CD4-positive, alpha-beta T cell treated with Interleukin-2 at 100 ng/mL for 4 hours (primary cell): Measurements from ENCODE around the gene GALNT12.

Source experiments
- DNase-seq: peaks from one replicate; pipeline ENCODE4 v3.0.0-alpha.2; 2020; ENCODE audit warnings: low spot score

Gene GALNT12

GRCh38 chr9:98781588-98782383 is 25.7 kb upstream of the GALNT12 start:
- DNase-seq: no peak

GRCh38 chr9:98783518-98784226 is 23.8 kb upstream of the GALNT12 start:
- no peak for DNase-seq

GRCh38 chr9:98784831-98785806 is 22.4 kb upstream of the GALNT12 start:
- no peak for DNase-seq

DNA sequence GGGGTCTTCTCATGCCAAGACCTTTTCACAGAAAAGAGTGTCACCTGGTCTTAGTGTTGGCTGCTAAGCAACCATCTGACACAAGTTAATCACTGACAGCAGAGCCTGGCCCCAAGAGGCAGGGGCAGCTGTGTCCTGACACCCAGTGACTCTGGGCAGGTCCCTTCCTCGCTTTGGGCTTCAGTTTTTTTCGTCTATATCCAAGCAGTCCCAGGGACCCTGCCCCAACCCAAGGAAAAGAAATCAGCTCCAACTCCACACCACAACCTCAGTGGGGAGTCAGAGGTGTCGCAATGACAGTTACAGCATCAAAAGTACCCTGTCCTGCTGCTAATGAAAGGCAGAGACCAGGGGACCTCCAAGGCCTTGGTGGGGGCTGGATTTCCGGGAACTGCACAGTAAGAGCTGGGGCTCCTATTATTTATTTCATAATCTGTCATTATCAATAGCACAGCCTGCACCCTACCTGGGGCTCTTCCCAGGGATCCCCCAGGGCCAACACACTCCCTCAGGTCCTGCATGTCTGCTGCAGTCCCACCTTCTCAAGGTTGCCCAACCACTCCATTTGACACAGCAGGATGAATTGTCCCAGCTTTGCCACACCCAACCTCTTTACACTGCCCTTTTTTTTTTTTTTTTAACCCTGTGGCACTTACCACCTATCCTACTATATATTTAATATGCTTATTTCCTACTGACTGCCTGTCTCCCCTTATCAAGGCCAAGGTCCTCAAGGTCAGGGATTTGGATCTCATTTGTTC is 20.5 kb upstream of the GALNT12 start:
- no peak for DNase-seq

DNA sequence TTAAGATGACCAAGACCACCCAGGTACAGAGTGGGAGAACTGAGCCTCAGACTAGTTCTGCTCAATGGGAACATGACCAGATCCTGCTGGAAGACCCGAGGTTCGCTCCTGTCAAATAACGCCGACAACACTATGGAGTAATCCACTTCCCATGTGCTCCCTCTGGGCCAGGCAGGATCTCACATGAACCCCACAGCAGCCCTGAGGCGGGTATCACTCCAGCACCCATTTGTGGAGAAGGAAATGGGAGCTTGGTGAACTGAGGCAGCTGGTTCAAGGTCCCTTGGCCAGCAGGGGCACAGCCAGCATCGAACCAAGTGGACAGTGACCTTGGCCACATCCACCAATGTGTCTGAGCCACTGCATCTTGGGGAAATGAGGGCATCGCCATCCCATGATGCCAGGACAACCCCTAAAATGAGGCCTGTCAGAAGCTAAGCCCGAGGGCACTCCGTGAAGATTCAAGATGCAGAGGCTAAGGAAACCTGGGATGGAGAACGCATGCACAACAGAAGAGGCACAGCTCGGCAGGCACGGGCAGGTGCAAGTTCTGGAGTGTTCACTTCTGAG is 19.6 kb upstream of the GALNT12 start:
- no peak for DNase-seq

DNA sequence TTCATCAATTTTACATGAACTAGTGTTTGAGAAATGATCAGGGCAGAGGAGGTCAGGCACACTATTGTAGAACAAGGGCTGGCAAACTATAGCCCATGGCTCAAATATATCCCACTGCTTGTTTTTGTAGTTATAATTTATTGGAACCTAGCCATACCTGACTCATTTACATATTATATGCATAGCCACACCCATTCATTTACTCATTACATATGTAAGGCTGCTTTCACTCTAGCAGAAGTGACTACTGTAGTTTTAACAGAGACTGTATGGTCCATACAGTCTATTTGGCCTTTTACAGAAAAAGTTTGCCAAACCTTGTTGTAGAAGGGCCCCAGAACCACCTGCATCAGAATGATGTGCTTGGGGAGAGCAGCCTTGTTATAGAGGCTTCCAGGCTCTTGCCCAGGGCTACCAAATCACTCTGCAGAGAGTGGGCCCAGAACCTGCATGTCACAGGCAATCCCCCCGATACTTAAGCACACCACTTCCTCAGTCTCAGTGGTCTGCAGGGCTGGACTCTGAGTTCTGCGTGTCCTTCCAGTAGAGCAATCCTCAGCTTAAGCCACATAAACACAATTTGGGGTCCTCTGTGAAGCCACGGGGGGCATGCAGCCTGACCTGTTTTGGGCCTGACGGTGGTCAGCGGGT is 17.9 kb upstream of the GALNT12 start:
- no peak for DNase-seq

DNA sequence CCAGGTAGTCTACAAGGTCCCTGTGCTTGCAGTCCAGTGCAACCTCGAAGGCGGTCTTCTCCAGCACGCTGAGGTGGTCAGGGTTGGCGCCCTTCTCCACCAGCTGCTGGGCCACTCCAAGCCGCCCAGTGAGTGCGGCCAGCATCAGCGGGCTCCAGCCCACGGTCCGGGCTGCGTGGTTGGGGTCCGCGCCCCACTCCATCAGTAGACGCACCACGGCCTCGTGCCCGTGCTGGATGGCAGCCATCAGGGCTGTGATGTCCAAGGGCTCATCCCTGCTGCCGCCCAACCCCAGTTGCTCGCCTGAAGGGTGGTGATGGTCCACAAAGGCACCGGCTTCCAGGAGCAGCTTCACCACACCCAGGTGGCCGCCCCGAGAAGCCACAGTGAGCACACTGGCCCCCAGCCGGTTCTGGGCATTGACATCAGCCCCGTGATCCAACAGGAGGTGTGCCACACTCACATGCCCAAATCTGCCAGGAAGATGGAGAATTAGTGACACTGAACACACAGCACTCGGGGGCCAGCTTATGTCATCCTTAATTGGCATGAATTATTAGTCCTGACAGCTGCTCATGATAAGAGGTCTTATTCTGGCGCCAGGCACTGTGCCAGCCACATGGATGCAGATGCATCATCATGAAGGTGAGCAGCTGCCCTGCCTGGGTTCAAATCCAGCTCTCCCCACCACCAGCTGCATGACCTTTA is 17.2 kb upstream of the GALNT12 start:
- DNase-seq: no peak

DNA sequence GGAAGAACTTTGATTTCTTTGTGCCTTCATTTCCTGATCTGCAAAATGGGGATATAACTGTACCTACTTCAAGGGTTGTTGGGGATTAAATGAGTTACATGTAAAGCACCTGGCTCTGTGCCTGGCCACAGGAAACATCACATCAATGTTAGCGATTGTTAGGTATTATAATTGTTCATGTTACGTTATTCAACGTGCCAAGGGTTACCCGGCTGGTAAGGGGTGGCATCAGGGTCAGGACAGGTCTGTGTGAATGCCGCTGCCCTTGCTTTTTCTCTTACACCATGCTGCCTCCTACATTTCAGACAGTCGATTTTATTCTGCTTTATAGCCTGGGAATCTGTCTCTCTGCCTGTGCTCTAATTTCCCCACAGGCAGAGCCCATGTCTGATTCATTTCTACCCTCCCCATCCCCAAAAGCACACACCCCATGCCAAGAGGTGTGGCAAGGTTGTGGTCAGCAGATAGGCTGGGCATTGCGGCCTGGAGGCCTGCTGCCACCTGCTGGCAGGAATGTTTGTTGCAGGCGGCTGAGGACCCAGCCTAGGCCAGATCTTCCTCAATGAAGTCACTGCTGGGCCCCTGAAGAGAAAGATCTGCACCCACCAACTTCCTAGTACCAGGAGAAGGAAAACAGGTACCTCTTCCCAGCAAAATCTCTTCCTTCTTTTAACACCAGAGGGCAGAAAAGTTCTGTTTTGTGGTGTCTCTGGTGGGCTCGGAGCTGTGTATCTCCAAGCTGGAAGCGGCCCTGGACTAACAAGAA is 16.4 kb upstream of the GALNT12 start:
- DNase-seq: peak; percentile 64

DNA sequence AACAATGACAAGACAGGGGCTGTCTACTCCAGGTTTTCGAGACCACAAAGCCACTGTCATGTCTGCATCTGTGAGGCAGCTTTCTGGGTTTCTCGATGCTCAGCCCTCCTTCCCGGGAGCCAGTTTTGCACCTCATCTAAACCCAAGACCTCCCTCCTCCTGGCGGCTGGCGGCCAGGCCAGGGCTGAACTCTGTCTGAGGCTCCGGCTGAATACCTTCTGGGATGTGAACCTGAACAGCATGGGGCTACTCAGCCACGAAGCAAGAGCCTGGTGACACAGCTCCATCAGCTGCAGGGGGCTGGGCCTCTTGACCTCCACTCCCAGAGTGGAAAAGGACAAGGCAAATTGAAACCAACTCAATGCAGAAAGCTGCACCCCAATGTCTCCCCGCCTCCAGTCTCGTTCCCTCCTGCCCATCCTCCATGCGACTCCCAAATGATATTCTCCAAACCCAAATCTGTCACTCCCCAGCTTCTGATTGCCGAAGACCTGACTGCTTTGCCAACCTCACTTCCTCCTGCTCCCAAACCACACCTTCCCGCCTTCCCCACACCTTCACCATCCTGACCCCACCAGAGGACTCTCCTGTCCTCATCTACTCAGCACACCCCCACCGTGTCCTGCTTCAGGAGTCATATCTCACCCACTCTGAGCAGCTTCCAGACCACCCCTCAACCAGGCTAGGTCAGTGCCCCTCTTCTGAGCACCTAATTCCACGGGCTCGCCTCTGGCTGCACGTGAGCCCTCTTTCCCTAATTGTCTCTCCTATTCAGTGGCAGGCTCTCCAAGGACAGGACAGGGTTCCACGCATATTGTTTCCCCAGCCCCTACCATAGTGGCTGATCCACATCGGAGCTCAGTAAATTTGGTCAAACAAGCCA is 15.6 kb upstream of the GALNT12 start:
- DNase-seq: no peak

DNA sequence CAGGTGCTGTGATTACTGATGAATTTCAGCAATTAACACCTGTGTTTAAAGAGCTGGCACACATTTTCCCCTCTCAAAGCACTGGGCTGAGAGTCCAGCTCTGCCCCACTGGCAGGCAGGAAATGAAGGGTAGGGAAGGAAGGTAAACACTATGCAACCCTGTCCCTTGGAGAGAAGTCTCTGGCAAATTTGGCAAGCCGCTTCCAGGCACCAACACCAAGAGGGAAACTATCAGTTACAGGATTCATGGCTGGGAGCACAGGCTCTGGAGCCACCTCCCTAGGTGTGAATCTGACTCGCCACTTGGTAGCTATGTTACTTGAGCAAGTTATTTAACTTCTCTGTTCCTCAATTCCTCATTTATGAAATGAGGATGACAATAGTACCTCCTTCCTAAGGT is 14.4 kb upstream of the GALNT12 start:
- DNase-seq: no peak

DNA sequence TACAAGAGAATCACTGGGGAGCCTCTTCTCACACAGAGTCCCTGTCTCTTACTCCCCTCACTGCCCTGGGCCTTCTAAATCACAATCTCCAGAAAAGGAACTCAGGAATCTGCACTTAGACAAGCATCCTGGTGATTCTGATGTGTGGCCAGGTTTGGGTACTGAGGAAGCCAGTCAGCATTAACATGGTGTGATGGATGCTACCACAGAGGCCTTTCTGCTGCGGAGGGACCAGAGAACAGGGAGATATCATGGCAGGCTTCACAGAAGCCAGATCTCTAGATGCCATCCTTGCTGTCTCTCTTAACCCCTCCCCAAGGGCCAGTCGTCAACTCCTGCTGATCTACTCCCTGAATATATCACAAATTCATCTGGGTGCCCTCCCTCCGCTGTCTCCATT is 12.7 kb upstream of the GALNT12 start:
- DNase-seq: no peak

GRCh38 chr9:98795295-98795955 is 12.0 kb upstream of the GALNT12 start:
- no peak for DNase-seq

- no peak for DNase-seq
Observed at GRCh38 chr9:98795970-98796363, 11.5 kb upstream of the GALNT12 start.

- DNase-seq: peak; percentile 84
Observed at GRCh38 chr9:98796364-98797101, 10.9 kb upstream of the GALNT12 start, which contains the start of gene ANKS6. TSS of gene ANKS6 (minus strand) at chr9:98796555. CDS start at chr9:98796491, 64 bp downstream.

GRCh38 chr9:98797491-98797890 is 10.0 kb upstream of the GALNT12 start:
- no peak for DNase-seq

DNA sequence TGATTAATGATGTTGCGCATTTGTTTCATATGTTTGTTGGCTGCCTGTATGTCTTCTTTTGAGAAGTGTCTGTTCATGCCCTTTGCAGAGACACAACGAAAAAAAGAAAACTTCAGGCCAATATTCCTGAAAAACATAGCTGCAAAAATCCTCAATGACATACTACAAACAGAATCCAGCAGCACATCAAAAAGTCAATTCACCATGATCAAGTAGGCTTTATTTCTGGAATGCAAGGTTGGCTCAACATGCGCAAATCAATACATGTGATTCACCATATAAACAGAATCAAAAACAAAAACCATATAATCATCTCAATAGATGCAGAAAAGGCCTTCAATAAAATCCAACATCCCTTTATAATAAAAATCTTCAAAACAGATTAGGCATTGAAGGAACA is 9.2 kb upstream of the GALNT12 start:
- no peak for DNase-seq

- no peak for DNase-seq
Observed at GRCh38 chr9:98801561-98801960, 5.9 kb upstream of the GALNT12 start.
